ENCODE results near the gene CNTNAP2. TPM values are rescaled to one million over a fixed set of nuclear protein-coding genes. Genes with fewer than 3 reads are reported as not detected.

Gene CNTNAP2
- total and polyA plus RNA-seq, 2 of the 8 experiments (the other 6 are each of a cell fraction or from before 2014, with no cell fraction given), result 27.9 to 71.0 TPM

- TF ChIP-seq GTF2F1 (IDR thresholded peaks at IDR 0.05; ENCODE audit: borderline replicate concordance, low read depth, low read length) (no peak), SP2 (IDR thresholded peaks at IDR 0.05; ENCODE audit: low read length) (no peak)
Measured at GRCh38 chr7:146412781-146413180, 296.2 kb downstream of the CNTNAP2 start (continued).
